Vagina (tissue), 2 donors: Measurements from ENCODE around the gene AGBL1.

ENCODE experiments used
- POLR2A ChIP-seq, 2 donors: fragments of 450-650 bp; IDR thresholded peaks; one replicate each; pipeline ENCODE4 v1.6.1; 2017; ENCODE audit warnings: antibody characterized with exemption in 2 of 2, mild to moderate bottlenecking in 2 of 2, moderate library complexity in 2 of 2
- POLR2AphosphoS5 ChIP-seq, 2 donors: sonication (generic); formaldehyde crosslinking; IDR thresholded peaks; one replicate each; pipeline ENCODE4 v1.9.0; 2017; ENCODE audit warnings: antibody characterized with exemption in 2 of 2, mild to moderate bottlenecking in 2 of 2, low read depth in 1 of 2; ENCODE audit not compliant: insufficient read depth in 1 of 2
- TF ChIP-seq, protein P1 (sequence below), 3 experiments: fragments of 450-650 bp in 2 of 3; fragments of 200-600 bp in 1 of 3; sonication (generic) in 1 of 3; IDR thresholded peaks; one replicate each; pipeline ENCODE4 v1.5.1; 2017 to 2019; ENCODE audit warnings: antibody characterized with exemption in 3 of 3, mild to moderate bottlenecking in 2 of 3, moderate library complexity in 2 of 3

DNA sequence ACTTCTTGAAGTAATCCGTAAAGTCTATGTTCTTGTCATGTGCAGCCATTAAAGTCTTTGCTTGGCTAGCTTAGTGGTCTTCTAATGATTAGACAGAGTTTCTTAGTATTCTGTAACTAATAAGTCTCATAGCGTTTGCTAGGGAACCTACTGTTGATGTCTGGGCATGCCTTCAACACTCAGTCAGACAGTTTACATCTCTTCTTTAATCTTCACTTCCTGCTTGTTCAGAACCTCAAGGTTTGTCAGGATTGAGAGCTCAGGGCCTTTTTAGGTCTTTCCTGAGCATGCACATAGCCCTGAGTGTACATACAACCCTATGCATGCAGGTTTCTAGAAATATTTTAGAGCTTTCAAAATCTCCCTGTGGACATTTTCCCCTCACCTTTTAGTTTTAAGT, 426.3 kb downstream of the AGBL1 start:
- TF ChIP-seq, protein P1, sequence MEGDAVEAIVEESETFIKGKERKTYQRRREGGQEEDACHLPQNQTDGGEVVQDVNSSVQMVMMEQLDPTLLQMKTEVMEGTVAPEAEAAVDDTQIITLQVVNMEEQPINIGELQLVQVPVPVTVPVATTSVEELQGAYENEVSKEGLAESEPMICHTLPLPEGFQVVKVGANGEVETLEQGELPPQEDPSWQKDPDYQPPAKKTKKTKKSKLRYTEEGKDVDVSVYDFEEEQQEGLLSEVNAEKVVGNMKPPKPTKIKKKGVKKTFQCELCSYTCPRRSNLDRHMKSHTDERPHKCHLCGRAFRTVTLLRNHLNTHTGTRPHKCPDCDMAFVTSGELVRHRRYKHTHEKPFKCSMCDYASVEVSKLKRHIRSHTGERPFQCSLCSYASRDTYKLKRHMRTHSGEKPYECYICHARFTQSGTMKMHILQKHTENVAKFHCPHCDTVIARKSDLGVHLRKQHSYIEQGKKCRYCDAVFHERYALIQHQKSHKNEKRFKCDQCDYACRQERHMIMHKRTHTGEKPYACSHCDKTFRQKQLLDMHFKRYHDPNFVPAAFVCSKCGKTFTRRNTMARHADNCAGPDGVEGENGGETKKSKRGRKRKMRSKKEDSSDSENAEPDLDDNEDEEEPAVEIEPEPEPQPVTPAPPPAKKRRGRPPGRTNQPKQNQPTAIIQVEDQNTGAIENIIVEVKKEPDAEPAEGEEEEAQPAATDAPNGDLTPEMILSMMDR (IDR thresholded peaks at IDR 0.05) = no peak
- TF ChIP-seq POLR2AphosphoS5 (IDR thresholded peaks at IDR 0.05; ENCODE audit: insufficient read depth in 1 of 2, low read depth in 1 of 2) (no peak), POLR2A (IDR thresholded peaks at IDR 0.05) (no peak)
